GM23338 (cell line): Measurements from ENCODE around the gene GPR171. TPM values are rescaled to one million over a fixed set of nuclear protein-coding genes. Genes with fewer than 3 reads are reported as not detected.
"Not testable (repeated sequence)": the region's sequence is repeated elsewhere in the genome, so short reads cannot be mapped to it uniquely, and the experiment has no call there.

Experiments used
- ATAC-seq: fragments of 200-7000 bp; cut with Tn5 transposase; 3 replicates; pipeline ENCODE4 v1.9.1; 2020
- DNase-seq: peaks from one replicate; pipeline ENCODE4 v3.0.0-alpha.2; 2015; ENCODE audit warnings: low spot score
- H2AFZ ChIP-seq: fragments of 200-600 bp; sonication (generic); 2 replicates; pipeline ENCODE4 v1.8.0; 2016; ENCODE audit warnings: antibody characterized with exemption, mild to moderate bottlenecking, moderate library complexity
- H3F3A ChIP-seq: fragments of 200-600 bp; sonication (generic); replicated peaks from 2 replicates; pipeline ENCODE4 v1.8.0; 2017; ENCODE audit warnings: antibody characterized with exemption, mixed run types, low read depth
- H3K27ac ChIP-seq: fragments of 200-600 bp; sonication (generic); 2 replicates; pipeline ENCODE4 v1.6.1; 2016; ENCODE audit warnings: low read depth
- H3K27me3 ChIP-seq: fragments of 200-600 bp; sonication (generic); 2 replicates; pipeline ENCODE4 v1.8.0; 2016; ENCODE audit warnings: mild to moderate bottlenecking, mixed run types, moderate library complexity; ENCODE audit not compliant: insufficient read depth
- H3K36me3 ChIP-seq: fragments of 200-600 bp; sonication (generic); 2 replicates; pipeline ENCODE4 v1.8.0; 2016; ENCODE audit warnings: mild to moderate bottlenecking; ENCODE audit not compliant: insufficient read depth
- H3K4me1 ChIP-seq: fragments of 200-600 bp; sonication (generic); 2 replicates; pipeline ENCODE4 v1.8.0; 2016; ENCODE audit warnings: mild to moderate bottlenecking, moderate library complexity; ENCODE audit not compliant: insufficient read depth
- H3K4me2 ChIP-seq: fragments of 200-600 bp; sonication (generic); 2 replicates; pipeline ENCODE4 v1.7.1; 2017; ENCODE audit warnings: mixed run types
- H3K4me3 ChIP-seq: fragments of 200-600 bp; sonication (generic); 2 replicates; pipeline ENCODE4 v1.6.1; 2016; ENCODE audit warnings: mixed run types
- H3K79me2 ChIP-seq: fragments of 200-600 bp; sonication (generic); replicated peaks from 2 replicates; pipeline ENCODE4 v1.8.0; 2017; ENCODE audit warnings: mild to moderate bottlenecking; ENCODE audit not compliant: insufficient read depth
- H3K9me2 ChIP-seq: fragments of 200-600 bp; sonication (generic); 2 replicates; pipeline ENCODE4 v1.8.0; 2017; ENCODE audit not compliant: insufficient read depth
- H4K20me1 ChIP-seq: fragments of 200-600 bp; sonication (generic); replicated peaks from 2 replicates; pipeline ENCODE4 v1.8.0; 2017; ENCODE audit warnings: mild to moderate bottlenecking; ENCODE audit not compliant: insufficient read depth
- H3K27ac Mint-ChIP-seq: 2 replicates; pipeline ENCODE4 v1.8.0; 2020; ENCODE audit warnings: inconsistent platforms, mild to moderate bottlenecking, moderate library complexity, mixed read lengths
- H3K27me3 Mint-ChIP-seq: 3 replicates; pipeline ENCODE4 v1.8.0; 2022; ENCODE audit warnings: low read depth, mild to moderate bottlenecking, moderate library complexity, mixed read lengths, inconsistent platforms; ENCODE audit not compliant: insufficient read depth, poor library complexity
- H3K36me3 Mint-ChIP-seq: 3 replicates; pipeline ENCODE4 v1.8.0; 2021; ENCODE audit warnings: low read depth, mild to moderate bottlenecking, inconsistent platforms, moderate library complexity, mixed read lengths
- H3K4me1 Mint-ChIP-seq: 3 replicates; pipeline ENCODE4 v1.8.0; 2020; ENCODE audit warnings: mild to moderate bottlenecking, inconsistent platforms, mixed read lengths
- H3K4me3 Mint-ChIP-seq: 3 replicates; pipeline ENCODE4 v1.8.0; 2021; ENCODE audit warnings: moderate library complexity, mild to moderate bottlenecking, inconsistent platforms, mixed read lengths
- H3K9me3 Mint-ChIP-seq: 3 replicates; pipeline ENCODE4 v1.8.0; 2020; ENCODE audit warnings: moderate library complexity, mild to moderate bottlenecking, inconsistent platforms, mixed read lengths
- CREB1 ChIP-seq: fragments of 250-450 bp; sonication (Bioruptor Pico); IDR thresholded peaks from 2 replicates; pipeline ENCODE4 v1.5.0; 2020; ENCODE audit warnings: low read depth, mild to moderate bottlenecking, moderate library complexity
- CTCF ChIP-seq, 2 experiments: fragments of 200-600 bp in 1 of 2; sonication (generic) in 1 of 2; conservative IDR thresholded peaks; 2 replicates each; pipeline versions ENCODE4 v1.5.1 to v1.6.1; 2016 to 2017; ENCODE audit warnings: antibody characterized with exemption in 2 of 2, low read depth in 2 of 2, mild to moderate bottlenecking in 2 of 2, moderate library complexity in 1 of 2
- ETS1 ChIP-seq: IDR thresholded peaks from 2 replicates; pipeline ENCODE4 v1.6.1; 2016; ENCODE audit warnings: antibody characterized with exemption
- EZH2 ChIP-seq: fragments of 200-600 bp; sonication (generic); IDR thresholded peaks from one replicate; pipeline ENCODE4 v1.8.0; 2017; ENCODE audit warnings: antibody characterized with exemption, mild to moderate bottlenecking, low read depth; ENCODE audit not compliant: unreplicated experiment
- EZH2phosphoT487 ChIP-seq: fragments of 200-600 bp; sonication (generic); IDR thresholded peaks from one replicate; pipeline ENCODE4 v1.8.1; 2018; ENCODE audit warnings: antibody characterized with exemption; ENCODE audit not compliant: unreplicated experiment
- JUNB ChIP-seq: IDR thresholded peaks from one replicate; pipeline ENCODE4 v1.6.1; 2016; ENCODE audit warnings: antibody characterized with exemption; ENCODE audit not compliant: unreplicated experiment
- POLR2AphosphoS5 ChIP-seq: IDR thresholded peaks from 2 replicates; pipeline ENCODE4 v1.6.1; 2016; ENCODE audit warnings: antibody characterized with exemption, low read depth
- STAT1 ChIP-seq: IDR thresholded peaks from one replicate; pipeline ENCODE4 v1.6.1; 2016; ENCODE audit warnings: antibody characterized with exemption; ENCODE audit not compliant: unreplicated experiment
- ZNF114 ChIP-seq: fragments of 250-450 bp; sonication (Bioruptor Pico); IDR thresholded peaks from 2 replicates; pipeline ENCODE4 v1.5.0; 2020; ENCODE audit warnings: mild to moderate bottlenecking, moderate library complexity
- polyA plus RNA-seq: library from polyadenylated mRNA; unstranded; fragments of >200 nt; fragmentation: Nextera tagmentation; extraction: Ambion mirVana; gene quantifications from 2 replicates; pipeline ENCODE4 v1.2.1, GENCODE V29; 2016
- total RNA-seq: library from RNA; depleted of rRNA; stranded (reverse); fragments of >200 nt; shearing (Covaris generic); gene quantifications from 2 replicates; pipeline ENCODE4 v1.2.3, GENCODE V29; 2014

GPR171 gene
- total and polyA plus RNA-seq, 2 experiments from 2014 or later: 3.4 TPM; not detected in 1

- H3K9me3 Mint-ChIP-seq, DNase-seq, H3K9me2 ChIP-seq, H3K27me3 ChIP-seq, H3K27ac Mint-ChIP-seq, H3K79me2 ChIP-seq, H3K4me2 ChIP-seq, H3K4me3 ChIP-seq, H3F3A ChIP-seq, H3K27ac ChIP-seq, H4K20me1 ChIP-seq, H3K27me3 Mint-ChIP-seq, H3K36me3 ChIP-seq, H2AFZ ChIP-seq, ATAC-seq, H3K4me3 Mint-ChIP-seq: not testable (repeated sequence)
- Mint-ChIP-seq H3K4me1 (peaks cover 46% of the 10 kb centered on the region), H3K36me3 (peaks cover 12% of the 10 kb centered on the region)
- H3K4me1 ChIP-seq: peaks cover 45% of the 10 kb centered on the region
Measured at GRCh38 chr3:151232403-151232802, 29.4 kb upstream of the GPR171 start.

- H3K9me2 ChIP-seq: no peaks in the 10 kb centered on the region; the same call in 1 of the 2 replicates
- Mint-ChIP-seq H3K9me3 (no peaks in the 10 kb centered on the region), H3K4me1 (peaks cover 39% of the 10 kb centered on the region), H3K27ac (0 out of 2 replicates have a peak overlapping the region, but pooled peaks have one; percentile 20), H3K4me3 (no peak overlapping the region), H3K36me3 (peaks cover 12% of the 10 kb centered on the region), H3K27me3 (no peaks in the 10 kb centered on the region)
- H3F3A ChIP-seq: no peaks in the 10 kb centered on the region
- TF ChIP-seq JUNB (no peak), STAT1 (no peak), EZH2phosphoT487 (no peak), ZNF114 (CRISPR knock-in tag) (no peak), EZH2 (no peak), CREB1 (CRISPR knock-in tag) (no peak), POLR2AphosphoS5 (no peak)
- H3K27ac ChIP-seq: no peak overlapping the region
- H3K4me1 ChIP-seq: peaks cover 42% of the 10 kb centered on the region
- H4K20me1 ChIP-seq: no peaks in the 10 kb centered on the region
- DNase-seq (no peak), ATAC-seq (no peak)
- H2AFZ ChIP-seq: no peak overlapping the region
- H3K36me3 ChIP-seq: peaks cover 5% of the 10 kb centered on the region; the same call in 1 of the 2 replicates
- H3K4me3 ChIP-seq: no peak overlapping the region
- H3K4me2 ChIP-seq: peak overlapping the region; percentile 62
- no peaks in the 10 kb centered on the region; the same call in 1 of the 2 replicates for H3K79me2 ChIP-seq
- no peaks in the 10 kb centered on the region for H3K27me3 ChIP-seq
Measured at GRCh38 chr3:151230646-151231045, 27.6 kb upstream of the GPR171 start.

GRCh38 chr3:151228666-151229040 is 25.6 kb upstream of the GPR171 start:
- H3K36me3 ChIP-seq: peaks cover 5% of the 10 kb centered on the region; the same call in 1 of the 2 replicates
- ATAC-seq (peak; percentile 12; the same call in 2 of the 3 replicates), DNase-seq (no peak)
- H3K9me3 Mint-ChIP-seq: no peaks in the 10 kb centered on the region
- peaks cover 12% of the 10 kb centered on the region for H3K36me3 Mint-ChIP-seq
- H3F3A ChIP-seq: no peaks in the 10 kb centered on the region
- no peaks in the 10 kb centered on the region; the same call in 1 of the 2 replicates for H3K79me2 ChIP-seq
- H3K4me3 ChIP-seq: no peak overlapping the region
- no peak overlapping the region for H2AFZ ChIP-seq
- no peaks in the 10 kb centered on the region for H3K27me3 Mint-ChIP-seq
- H3K27ac Mint-ChIP-seq: peak overlapping the region; percentile 84
- no peaks in the 10 kb centered on the region; the same call in 1 of the 2 replicates for H3K9me2 ChIP-seq
- H3K4me2 ChIP-seq: no peak overlapping the region
- H3K27me3 ChIP-seq: no peaks in the 10 kb centered on the region
- H4K20me1 ChIP-seq: no peaks in the 10 kb centered on the region
- H3K27ac ChIP-seq: 0 out of 2 replicates have a peak overlapping the region, but pooled peaks have one; percentile 42
- H3K4me1 Mint-ChIP-seq: peaks cover 32% of the 10 kb centered on the region
- no peak overlapping the region; the same call in 2 of the 3 replicates for H3K4me3 Mint-ChIP-seq
- H3K4me1 ChIP-seq: peaks cover 28% of the 10 kb centered on the region
- TF ChIP-seq CTCF (conservative IDR thresholded peaks at IDR 0.05; ENCODE audit: low read depth in 2 of 2) (no peak), ETS1 (no peak), JUNB (no peak), POLR2AphosphoS5 (no peak), ZNF114 (CRISPR knock-in tag) (no peak), EZH2phosphoT487 (no peak), STAT1 (no peak)
